Body of pancreas (tissue), 4 donors: ENCODE results near the gene PHF24.

Experiments used
- CTCF ChIP-seq, 7 experiments: fragments of 450-650 bp in 4 of 7; fragments of 200-600 bp in 3 of 7; sonication (generic) in 3 of 7; IDR thresholded peaks; one replicate each; pipeline ENCODE4 v1.5.1; 2016 to 2019; ENCODE audit warnings: antibody characterized with exemption in 7 of 7
- POLR2A ChIP-seq, 3 donors: fragments of 450-650 bp; IDR thresholded peaks; one replicate each; pipeline ENCODE4 v1.6.1; 2016; ENCODE audit warnings: antibody characterized with exemption in 3 of 3, mild to moderate bottlenecking in 2 of 3

GRCh38 chr9:34928921-34929320, 29.2 kb upstream of the PHF24 start:
- no peak for TF ChIP-seq CTCF (IDR thresholded peaks at IDR 0.05)
- TF ChIP-seq POLR2A (IDR thresholded peaks at IDR 0.05): no peak
